ENCODE measurements around the gene UGT1A9. TPM values are rescaled to one million over a fixed set of nuclear protein-coding genes. Genes with fewer than 3 reads are reported as not detected.
A peak's percentile ranks its signal among the peaks of the same experiment; 100 is the strongest.

UGT1A9 gene
- total and polyA plus RNA-seq, 2 of the 4 experiments (the other 2 are of a cell fraction): not detected

GRCh38 chr2:233793465-233794127, 121.9 kb downstream of the UGT1A9 start:
- BruUV-seq (replicated peaks): no TSS peak

More at GRCh38 chr2:233793465-233794127, 121.9 kb downstream of the UGT1A9 start:
- Histone ChIP-seq H2BK20ac (ENCODE audit: low read depth, low read length) (no peak overlapping the region), H3K4me3 (ENCODE audit: insufficient read depth, low read depth, low read length) (no peak overlapping the region), H4K8ac (ENCODE audit: low read depth in 2 of 2, low read length in 2 of 2) (no peak overlapping the region), H3K9me1 (ENCODE audit: insufficient read depth, low read length) (no peaks in the 10 kb centered on the region), H3K4me2 (ENCODE audit: low read depth, low read length) (no peak overlapping the region), H3K4ac (ENCODE audit: low read depth, low read length) (no peak overlapping the region), H3K27ac (ENCODE audit: insufficient read depth, low read length) (no peak overlapping the region), H4K5ac (ENCODE audit: low read depth, low read length) (no peak overlapping the region), H3K23ac (ENCODE audit: low read depth, low read length) (no peak overlapping the region), H2AK5ac (ENCODE audit: low read depth, low read length) (no peak overlapping the region), H2AK9ac (replicated peaks; ENCODE audit: low read depth, low read length, poor library complexity) (no peak overlapping the region), H3K27me3 (ENCODE audit: control insufficient read depth, insufficient read depth, low read length) (peaks cover 10% of the 10 kb centered on the region), H2BK15ac (ENCODE audit: low read depth, low read length) (no peak overlapping the region), H2BK120ac (ENCODE audit: low read depth, low read length) (no peak overlapping the region), H3K79me1 (ENCODE audit: low read depth in 1 of 2, low read length in 2 of 2) (no peaks in the 10 kb centered on the region), H3K9me3 (ENCODE audit: control insufficient read depth, insufficient read depth, low read length) (no peaks in the 10 kb centered on the region), H3K9ac (ENCODE audit: low read depth, low read length) (no peak overlapping the region), H4K20me1 (ENCODE audit: insufficient read depth, low read length) (no peaks in the 10 kb centered on the region), H3K4me1 (ENCODE audit: control insufficient read depth, insufficient read depth, low read length) (no peaks in the 10 kb centered on the region), H2AFZ (replicated peaks; ENCODE audit: low read length, poor library complexity) (peak overlapping the region; percentile 26), H3K18ac (ENCODE audit: low read depth, low read length) (no peak overlapping the region), H3K14ac (replicated peaks; ENCODE audit: low read depth, low read length) (no peak overlapping the region), H4K91ac (ENCODE audit: insufficient read depth, low read depth, low read length) (no peak overlapping the region), H3K36me3 (ENCODE audit: control insufficient read depth, insufficient read depth, low read length) (no peaks in the 10 kb centered on the region), H3K56ac (ENCODE audit: extremely low read depth, insufficient read depth, low read length) (no peak overlapping the region), H2BK5ac (ENCODE audit: low read depth, low read length, poor library complexity, severe bottlenecking) (no peak overlapping the region)
- in situ Hi-C loops (cut with MboI; ENCODE audit: low sequenced_read_pairs) (no loop called here), intact Hi-C loops (cut with micrococcal nuclease) (no loop called here), dilution Hi-C loops (cut with HindIII; ENCODE audit: low sequenced_read_pairs, unreplicated experiment) (no loop called here)
- ChIA-PET POLR2A (ENCODE audit: unreplicated experiment) (no interaction called here), CTCF (no interaction called here)
- WGBS, 2 experiments (ENCODE audit: extremely low coverage in 2 of 2, insufficient read length in 1 of 2): 71% methylated on average over 5 of the region's 18 CpGs; no CpG with 5 or more reads in 1 of the 2 experiments
- no peak for DNase-seq
- no peak for TF ChIP-seq MAZ (IDR thresholded peaks at IDR 0.05; ENCODE audit: borderline replicate concordance, low read depth, low read length)
- TF ChIP-seq FOS (IDR thresholded peaks at IDR 0.05; ENCODE audit: low read depth, low read length): no peak
- TF ChIP-seq CHD1 (IDR thresholded peaks at IDR 0.05; ENCODE audit: low read depth, low read length): no peak
- no peak for TF ChIP-seq CEBPB (IDR thresholded peaks at IDR 0.05; ENCODE audit: low read depth, low read length)
- no peak for ATAC-seq (ENCODE audit: low read depth)
